Colonic mucosa (tissue), 4 donors: ENCODE measurements around the gene MOB2. TPM values are rescaled to one million over a fixed set of nuclear protein-coding genes. Genes with fewer than 3 reads are reported as not detected.

ENCODE experiments used
- DNase-seq: peaks from one replicate; pipeline ENCODE4 v3.0.0-alpha.2; 2020
- H3K27ac ChIP-seq: fragments of 200-600 bp; one replicate; pipeline ENCODE4 v1.8.0; 2021
- H3K27me3 ChIP-seq: fragments of 200-600 bp; one replicate; pipeline ENCODE4 v1.8.0; 2021
- H3K36me3 ChIP-seq: fragments of 200-600 bp; one replicate; pipeline ENCODE4 v1.8.0; 2021
- H3K4me1 ChIP-seq: fragments of 200-600 bp; one replicate; pipeline ENCODE4 v1.8.0; 2021; ENCODE audit warnings: mild to moderate bottlenecking
- H3K4me3 ChIP-seq: fragments of 200-600 bp; one replicate; pipeline ENCODE4 v1.8.0; 2021
- H3K9ac ChIP-seq, 2 donors: one replicate each; pipeline ENCODE4 v1.7.0; 2013; ENCODE audit warnings: control low read depth in 2 of 2, low read depth in 2 of 2, low read length in 2 of 2
- H3K9me3 ChIP-seq: fragments of 200-600 bp; one replicate; pipeline ENCODE4 v1.8.0; 2021
- intact Hi-C: fragments of 100-400 bp; cut with DNase I; formaldehyde crosslinking; loops from one replicate; pipeline ENCODE4 v1.14.1; 2022
- total RNA-seq, 2 donors: library from RNA; stranded (reverse); fragmentation: NEBNext Ultra II Directional in 1 of 2; extraction: Animal tissue kit (Norgen Biotek cat#: 25700) in 1 of 2; gene quantifications; one replicate each; pipeline ENCODE4 v1.2.1, GENCODE V29; 2021
- TF ChIP-seq, protein P1 (sequence below): fragments of 200-600 bp; IDR thresholded peaks from one replicate; pipeline ENCODE4 v1.8.0; 2022; ENCODE audit warnings: antibody characterized with exemption, mild to moderate bottlenecking
- donor health status: healthy.
- donor health status: DM: no; HTN: no; CAD: no.
- donor health status: DM: no; HTN: no; CAD: no.

MOB2 gene
- total RNA-seq, 2 donors from 2014 or later: 41.6 to 49.2 TPM

DNA sequence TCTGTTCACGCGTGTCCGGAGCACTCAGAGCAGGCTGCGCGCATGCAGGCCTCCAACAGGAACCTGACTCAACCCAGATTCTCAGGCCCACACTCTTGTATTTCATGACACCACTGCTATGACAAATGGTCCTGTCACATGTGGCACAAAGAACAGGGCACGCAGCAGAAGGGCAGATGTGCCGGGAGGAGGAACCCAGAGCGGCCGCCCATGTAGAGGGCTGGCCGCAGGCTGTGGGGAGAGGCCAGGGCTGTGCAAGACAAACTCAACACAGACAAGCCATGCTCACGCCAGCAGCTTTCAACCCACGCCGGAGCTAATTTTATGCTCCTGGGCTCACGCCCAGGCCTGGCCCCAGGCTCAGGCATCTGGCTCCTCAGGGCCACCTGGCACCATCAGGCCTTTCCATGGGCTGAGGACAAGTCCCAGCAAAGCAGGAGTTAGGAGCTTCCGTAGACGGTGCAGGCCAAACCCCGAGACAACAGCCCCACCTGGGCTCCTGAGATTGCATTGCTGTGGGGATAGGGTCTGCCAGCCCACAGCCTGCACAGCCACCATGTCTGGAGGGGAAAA, 45.5 kb upstream of the MOB2 start:
- DNase-seq: no peak
- no peak overlapping the region for H3K4me3 ChIP-seq
- H3K9ac ChIP-seq: no peak overlapping the region
- TF ChIP-seq, protein P1, sequence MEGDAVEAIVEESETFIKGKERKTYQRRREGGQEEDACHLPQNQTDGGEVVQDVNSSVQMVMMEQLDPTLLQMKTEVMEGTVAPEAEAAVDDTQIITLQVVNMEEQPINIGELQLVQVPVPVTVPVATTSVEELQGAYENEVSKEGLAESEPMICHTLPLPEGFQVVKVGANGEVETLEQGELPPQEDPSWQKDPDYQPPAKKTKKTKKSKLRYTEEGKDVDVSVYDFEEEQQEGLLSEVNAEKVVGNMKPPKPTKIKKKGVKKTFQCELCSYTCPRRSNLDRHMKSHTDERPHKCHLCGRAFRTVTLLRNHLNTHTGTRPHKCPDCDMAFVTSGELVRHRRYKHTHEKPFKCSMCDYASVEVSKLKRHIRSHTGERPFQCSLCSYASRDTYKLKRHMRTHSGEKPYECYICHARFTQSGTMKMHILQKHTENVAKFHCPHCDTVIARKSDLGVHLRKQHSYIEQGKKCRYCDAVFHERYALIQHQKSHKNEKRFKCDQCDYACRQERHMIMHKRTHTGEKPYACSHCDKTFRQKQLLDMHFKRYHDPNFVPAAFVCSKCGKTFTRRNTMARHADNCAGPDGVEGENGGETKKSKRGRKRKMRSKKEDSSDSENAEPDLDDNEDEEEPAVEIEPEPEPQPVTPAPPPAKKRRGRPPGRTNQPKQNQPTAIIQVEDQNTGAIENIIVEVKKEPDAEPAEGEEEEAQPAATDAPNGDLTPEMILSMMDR: no peak
- intact Hi-C loops: no loop called here
- H3K27me3 ChIP-seq: no peaks in the 10 kb centered on the region
- H3K9me3 ChIP-seq: no peaks in the 10 kb centered on the region
- H3K4me1 ChIP-seq: peaks cover 7% of the 10 kb centered on the region
- H3K27ac ChIP-seq: no peak overlapping the region
- no peaks in the 10 kb centered on the region for H3K36me3 ChIP-seq

DNA sequence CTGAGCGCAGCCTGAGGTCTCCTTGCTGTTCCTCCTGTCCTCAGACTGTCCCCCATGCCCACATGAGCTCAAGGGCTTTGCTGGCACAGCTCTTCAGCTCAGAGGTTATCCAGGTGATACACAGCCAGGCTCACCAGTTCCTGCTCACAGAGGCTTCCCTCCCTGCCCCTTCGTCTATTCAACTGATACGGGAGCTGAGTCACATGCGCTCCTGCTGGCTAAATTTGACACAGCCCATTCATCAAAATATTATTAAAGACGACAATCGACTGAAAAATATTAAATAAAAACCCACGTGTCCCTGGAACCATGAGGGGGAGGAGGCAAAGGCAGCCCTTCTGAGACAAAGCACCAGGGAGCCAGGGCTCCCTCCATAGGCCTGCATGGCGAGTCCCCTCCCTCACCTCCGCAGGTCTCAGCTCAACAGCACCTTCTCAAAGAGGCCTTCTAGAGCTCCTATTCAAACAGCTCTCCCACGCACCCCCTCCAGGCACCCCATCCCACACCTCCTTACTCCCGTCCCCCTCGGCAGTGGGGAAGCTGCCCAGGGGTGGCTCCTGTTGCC, 45.0 kb upstream of the MOB2 start:
- H3K36me3 ChIP-seq: no peaks in the 10 kb centered on the region
- H3K4me3 ChIP-seq: no peak overlapping the region
- TF ChIP-seq, protein P1: no peak
- H3K9me3 ChIP-seq: no peaks in the 10 kb centered on the region
- no peaks in the 10 kb centered on the region for H3K27me3 ChIP-seq
- no peak overlapping the region for H3K27ac ChIP-seq
- DNase-seq: no peak
- intact Hi-C loops: no loop called here
- peaks cover 7% of the 10 kb centered on the region for H3K4me1 ChIP-seq
- H3K9ac ChIP-seq: no peak overlapping the region

DNA sequence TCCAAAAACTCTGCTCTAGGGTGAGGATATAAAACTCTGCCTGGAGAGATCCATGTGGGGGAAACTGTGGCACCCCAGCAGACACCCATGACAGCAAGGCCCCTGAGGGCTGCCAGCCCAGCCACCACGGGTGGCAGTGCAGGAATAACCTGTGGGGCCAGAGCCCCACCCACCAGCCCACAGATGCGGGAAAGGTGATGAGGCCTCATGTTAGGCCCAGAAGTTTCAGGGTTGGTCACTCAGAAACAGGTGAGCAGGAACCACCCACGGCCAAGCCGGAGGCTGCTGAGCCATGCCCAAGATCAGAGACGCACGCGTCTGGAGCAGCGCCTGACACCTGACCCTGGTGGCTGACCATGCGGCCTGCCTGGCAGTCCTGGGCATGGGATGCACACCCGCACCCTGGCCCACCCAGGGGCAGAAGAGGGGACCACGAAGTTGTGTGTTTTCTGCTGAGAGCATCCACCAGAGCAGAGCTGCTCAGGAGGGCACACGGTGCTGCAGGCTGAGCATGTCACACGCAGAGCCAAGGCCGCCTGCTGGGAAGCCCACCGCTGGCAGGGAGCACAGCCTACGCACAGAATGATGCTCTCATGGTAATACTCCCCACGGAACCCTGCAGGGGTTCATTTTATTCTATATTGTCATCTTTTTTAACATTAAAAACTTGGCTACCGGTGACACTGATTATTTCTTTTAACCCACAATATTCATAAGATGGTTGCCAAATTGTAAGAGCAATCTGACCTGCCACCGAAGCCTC, 44.3 kb upstream of the MOB2 start:
- no peak overlapping the region for H3K4me3 ChIP-seq
- peaks cover 7% of the 10 kb centered on the region for H3K4me1 ChIP-seq
- no peaks in the 10 kb centered on the region for H3K27me3 ChIP-seq
- DNase-seq: no peak
- intact Hi-C loops: no loop called here
- H3K9ac ChIP-seq: no peak overlapping the region
- no peak overlapping the region for H3K27ac ChIP-seq
- H3K9me3 ChIP-seq: no peaks in the 10 kb centered on the region
- TF ChIP-seq, protein P1: no peak
- H3K36me3 ChIP-seq: no peaks in the 10 kb centered on the region

DNA sequence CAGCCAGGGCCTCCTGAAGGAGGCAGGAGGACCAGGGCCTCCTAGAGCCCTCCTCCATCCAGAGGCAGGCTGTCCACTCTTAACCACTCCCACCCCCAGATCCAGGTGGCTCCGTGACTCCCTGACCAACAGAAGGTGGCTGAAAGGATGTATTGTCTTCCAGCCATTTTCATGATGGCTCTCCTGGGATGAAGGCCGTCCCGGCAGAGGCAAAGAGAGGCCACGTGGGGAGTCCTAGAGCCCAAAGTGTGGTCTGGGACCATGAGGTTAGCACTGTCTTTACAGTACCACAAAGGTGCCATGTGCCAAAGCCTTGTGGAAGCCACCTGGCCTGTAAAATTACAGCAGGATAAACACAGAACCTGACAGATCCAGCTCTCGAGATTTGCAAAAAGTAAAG, 43.2 kb upstream of the MOB2 start:
- TF ChIP-seq, protein P1: no peak
- Histone ChIP-seq H3K4me3 (no peak overlapping the region), H3K27me3 (no peaks in the 10 kb centered on the region), H3K36me3 (no peaks in the 10 kb centered on the region), H3K9me3 (no peaks in the 10 kb centered on the region), H3K9ac (no peak overlapping the region), H3K27ac (no peak overlapping the region), H3K4me1 (peaks cover 7% of the 10 kb centered on the region)
- intact Hi-C loops: no loop called here
- no peak for DNase-seq

DNA sequence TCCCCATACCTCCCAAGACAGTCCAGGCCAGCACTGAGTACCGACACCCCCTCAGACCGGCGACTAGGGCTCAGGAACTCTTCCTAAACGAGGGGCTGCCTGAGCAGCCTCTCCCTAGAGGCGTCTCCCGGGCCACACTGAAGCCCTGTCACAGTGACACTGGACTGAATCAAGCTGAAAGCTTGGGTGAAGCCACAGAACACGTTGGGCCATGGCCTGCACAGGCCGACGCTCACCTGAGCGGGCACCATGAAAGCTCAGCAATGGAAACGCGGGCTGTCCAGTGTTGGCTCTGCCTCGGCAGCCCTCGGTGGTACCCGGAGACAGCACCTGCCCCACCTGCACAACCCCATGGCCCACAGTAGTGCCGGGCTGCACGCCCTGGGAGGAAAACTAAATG, 42.7 kb upstream of the MOB2 start:
- DNase-seq: no peak
- H3K36me3 ChIP-seq: no peaks in the 10 kb centered on the region
- H3K9me3 ChIP-seq: no peaks in the 10 kb centered on the region
- H3K27ac ChIP-seq: no peak overlapping the region
- H3K4me3 ChIP-seq: no peak overlapping the region
- no peaks in the 10 kb centered on the region for H3K27me3 ChIP-seq
- H3K4me1 ChIP-seq: peaks cover 7% of the 10 kb centered on the region
- TF ChIP-seq, protein P1: no peak
- intact Hi-C loops: no loop called here
- no peak overlapping the region for H3K9ac ChIP-seq
